HG03342 (cell line): Measurements from ENCODE around the gene MGST3.
"Not testable (repeated sequence)": the region's sequence is repeated elsewhere in the genome, so short reads cannot be mapped to it uniquely, and the experiment has no call there.

ENCODE experiments used
- ATAC-seq: cut with Tn5 transposase; IDR thresholded peaks from one replicate; pipeline ENCODE4 v1.9.1; 2021; ENCODE audit warnings: mild to moderate bottlenecking, moderate library complexity; ENCODE audit not compliant: unreplicated experiment

Gene MGST3

DNA sequence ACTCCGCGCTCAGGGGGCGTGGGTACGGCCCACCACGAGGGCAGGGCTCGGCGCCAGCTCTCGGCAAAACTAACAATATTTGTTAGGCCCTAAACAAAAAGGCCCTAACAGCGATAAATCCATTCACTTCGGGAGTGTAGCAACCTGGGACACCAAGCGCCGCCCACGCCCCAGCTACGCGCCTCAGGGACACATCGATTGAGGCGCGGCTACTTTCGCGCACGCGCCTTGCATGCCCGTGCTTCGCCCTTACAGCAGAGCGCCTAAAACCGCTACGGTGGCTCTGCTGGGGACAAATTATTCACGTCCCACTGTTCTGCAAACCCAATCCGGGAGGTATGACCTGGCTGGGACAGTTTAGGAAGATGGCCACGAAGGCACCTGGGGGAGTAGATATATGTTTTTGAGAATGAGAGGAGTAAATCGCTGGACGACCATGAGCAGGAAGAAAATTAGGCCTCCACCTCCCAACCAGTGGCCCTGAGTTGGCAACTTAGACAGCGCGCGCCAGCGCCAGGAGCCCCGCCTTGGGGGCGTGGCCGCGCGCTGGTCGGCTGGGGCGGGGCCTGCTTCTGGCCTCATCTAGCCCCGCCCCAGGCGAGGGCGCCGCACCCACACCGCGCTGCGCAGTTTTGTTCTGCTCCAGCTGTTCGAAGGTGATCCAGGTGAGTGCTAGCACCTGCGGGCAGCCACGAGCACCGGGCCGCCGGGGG lies at the start of gene MGST3:
Gene MGST3, plus strand, starts transcription at position 606 of the 713 bp plus-strand sequence. CDS start 18,614 bp downstream, outside the sequence.
- peak; percentile 85 for ATAC-seq

- ATAC-seq = no peak
These were observed 49.1 kb upstream of the MGST3 start for GRCh38 chr1:165581926-165582325.

DNA sequence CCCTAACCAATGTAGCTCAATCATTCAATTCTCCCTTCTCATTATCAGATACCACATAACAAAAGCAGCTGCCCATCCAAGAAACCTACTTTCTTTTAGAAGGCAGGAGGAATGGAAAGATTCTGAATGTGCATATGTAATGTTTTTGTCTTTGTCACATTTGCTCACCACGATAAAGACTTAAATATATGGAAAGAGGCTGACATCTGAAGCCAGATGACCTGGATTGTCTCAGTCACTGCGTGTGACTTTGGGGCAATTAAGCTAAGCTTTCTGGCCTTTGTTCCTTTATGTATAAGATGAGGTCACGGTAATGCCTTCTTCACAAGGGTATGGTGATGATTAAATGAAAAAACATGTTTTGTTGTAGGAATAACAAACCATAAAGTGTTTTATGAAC lies 44.6 kb upstream of the MGST3 start:
- no peak for ATAC-seq

DNA sequence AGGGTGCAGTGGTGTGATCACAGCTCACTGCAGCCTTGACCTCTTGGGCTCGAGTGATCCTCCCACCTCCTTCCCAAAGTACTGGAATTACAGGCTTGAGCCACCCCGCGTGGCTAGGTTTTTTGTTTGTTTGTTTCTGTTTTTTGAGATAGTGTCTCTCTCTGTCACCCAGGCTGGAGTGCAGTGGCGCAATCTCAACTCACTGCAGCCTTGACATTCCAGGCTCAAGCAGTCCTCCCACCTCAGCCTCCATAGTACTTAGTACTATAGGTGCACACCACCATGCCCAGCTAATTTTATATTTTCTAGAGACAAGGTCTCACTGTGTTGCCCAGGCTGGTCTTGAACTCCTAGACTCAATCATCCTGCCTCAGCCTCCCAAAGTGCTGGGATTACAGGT lies 39.6 kb upstream of the MGST3 start:
- ATAC-seq = not testable (repeated sequence)

- no peak for ATAC-seq
These were observed 37.9 kb upstream of the MGST3 start for GRCh38 chr1:165592945-165593823.

- no peak for ATAC-seq
These were observed 35.6 kb upstream of the MGST3 start for GRCh38 chr1:165595246-165595938.

GRCh38 chr1:165597883-165598675 lies 33.0 kb upstream of the MGST3 start:
- ATAC-seq = peak; percentile 97

GRCh38 chr1:165598676-165599059 lies 32.4 kb upstream of the MGST3 start:
- ATAC-seq = no peak

- ATAC-seq = no peak
These were observed 30.2 kb upstream of the MGST3 start for GRCh38 chr1:165600793-165601192.

DNA sequence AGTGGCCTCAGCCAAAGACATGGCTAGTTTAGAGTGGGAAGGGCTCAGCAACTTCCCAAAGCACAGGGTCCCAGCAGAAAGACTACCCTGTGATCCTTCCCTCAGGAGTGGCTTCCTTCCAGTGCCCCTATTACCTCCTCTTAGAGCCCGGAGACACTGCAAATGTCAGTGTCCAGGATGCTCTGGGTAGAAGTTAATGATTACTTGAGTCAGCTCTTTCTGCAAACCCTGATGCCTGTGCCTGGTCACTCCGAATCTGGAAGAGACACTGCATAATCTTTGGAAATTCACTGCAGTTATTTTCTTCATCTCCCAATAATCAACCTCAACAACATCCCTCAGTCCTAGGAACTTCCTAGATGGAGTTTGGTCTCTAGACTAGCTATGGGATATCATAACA lies 27.2 kb upstream of the MGST3 start:
- ATAC-seq = no peak

GRCh38 chr1:165605246-165605645 lies 25.8 kb upstream of the MGST3 start:
- ATAC-seq = no peak

DNA sequence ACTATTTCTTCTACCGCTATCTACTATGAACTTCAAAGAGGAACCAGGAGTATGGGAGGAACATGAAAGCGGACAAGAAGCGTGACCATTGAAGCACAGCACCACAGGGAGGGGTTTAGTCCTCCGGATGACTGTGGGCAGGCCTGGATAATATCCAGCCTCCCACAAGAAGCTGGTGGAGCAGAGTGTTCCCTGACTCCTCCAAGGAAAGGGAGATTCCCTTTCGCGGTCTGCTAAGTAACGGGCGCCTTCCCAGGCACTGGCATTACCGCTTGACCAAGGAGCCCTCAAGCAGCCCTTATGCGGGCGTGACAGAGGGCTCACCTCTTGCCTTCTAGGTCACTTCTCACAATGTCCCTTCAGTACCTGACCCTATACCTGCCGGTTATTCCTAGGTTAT lies 24.4 kb upstream of the MGST3 start:
- ATAC-seq = not testable (repeated sequence)

GRCh38 chr1:165610866-165611265 lies 20.2 kb upstream of the MGST3 start:
- no peak for ATAC-seq

GRCh38 chr1:165612062-165612461 lies 19.0 kb upstream of the MGST3 start:
- no peak for ATAC-seq

DNA sequence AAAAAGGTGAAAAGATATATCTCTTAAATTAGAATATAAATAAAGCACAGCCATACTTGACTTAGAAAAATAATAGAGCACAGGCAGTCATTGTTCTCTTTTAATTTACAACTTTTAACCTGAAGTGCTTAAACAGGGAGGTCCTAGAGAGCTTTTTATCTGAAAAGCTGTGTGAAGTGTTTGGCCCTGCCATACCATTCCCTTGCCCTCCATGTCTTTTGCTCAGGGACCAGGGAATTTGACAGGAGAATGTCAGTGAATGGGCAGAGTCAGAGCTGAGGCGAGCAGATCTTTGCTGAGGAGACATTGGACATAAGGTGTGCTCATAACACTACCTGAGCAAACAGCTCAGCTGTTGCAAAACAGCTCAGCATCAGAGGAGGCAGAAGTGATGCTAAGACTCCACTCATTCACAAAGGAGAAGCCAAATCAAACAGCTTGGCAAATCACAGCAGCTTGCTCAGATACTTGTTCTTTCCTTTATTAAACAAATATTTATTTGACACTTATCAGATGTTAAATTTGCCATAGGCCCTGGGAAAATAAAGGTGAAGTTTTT lies 14.9 kb upstream of the MGST3 start:
- ATAC-seq = no peak

DNA sequence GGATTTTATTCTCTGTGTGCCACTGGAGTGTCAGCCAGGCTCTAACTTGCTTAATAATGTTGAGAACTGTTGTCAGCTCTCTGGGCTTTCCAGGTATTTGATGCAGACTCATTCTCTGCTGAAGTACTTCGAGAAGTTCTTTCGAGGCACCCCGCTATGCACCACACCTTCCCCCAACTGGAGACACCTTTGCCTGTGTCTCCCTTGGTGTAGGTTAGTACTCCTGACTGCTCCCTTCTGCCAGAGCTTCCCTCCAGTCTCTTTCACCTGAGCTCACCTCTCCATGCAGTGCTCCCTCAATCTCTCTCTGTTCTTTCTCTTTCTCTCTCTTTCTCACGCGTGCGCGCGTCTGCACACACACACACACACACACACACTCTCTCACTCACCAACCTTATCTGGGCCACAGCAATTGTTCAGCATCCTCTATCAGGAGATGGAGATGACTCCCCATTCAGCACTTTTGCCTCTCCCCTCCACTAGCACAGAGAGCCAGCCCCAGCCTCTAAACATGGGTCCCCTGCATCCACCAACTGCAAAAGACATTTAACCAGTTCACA lies 14.0 kb upstream of the MGST3 start:
- ATAC-seq = no peak

DNA sequence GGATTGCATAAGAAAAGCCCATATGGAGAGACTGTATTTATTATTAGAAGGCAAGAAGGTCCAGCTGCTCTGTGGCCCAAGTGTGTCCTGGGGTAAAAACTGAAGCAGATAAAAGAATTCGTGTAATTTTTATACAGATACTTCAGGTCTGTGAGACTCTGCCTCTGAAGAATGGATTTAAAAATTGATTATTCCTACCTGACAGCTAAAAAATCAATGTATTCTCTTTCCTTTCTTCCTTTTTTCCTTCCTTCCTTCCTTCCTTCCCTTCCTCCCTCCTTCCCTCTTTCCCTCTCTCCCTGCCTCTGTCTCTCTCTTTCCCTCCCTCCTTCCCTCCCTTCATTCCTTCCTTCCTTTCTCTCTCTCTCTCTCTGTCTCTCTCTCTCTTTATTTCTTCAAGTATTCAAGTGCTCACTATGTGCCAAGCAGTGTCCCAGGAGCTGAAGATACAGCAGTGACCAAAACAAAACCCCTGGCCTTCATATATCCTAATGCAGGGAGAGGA lies 11.3 kb upstream of the MGST3 start:
- ATAC-seq = no peak

DNA sequence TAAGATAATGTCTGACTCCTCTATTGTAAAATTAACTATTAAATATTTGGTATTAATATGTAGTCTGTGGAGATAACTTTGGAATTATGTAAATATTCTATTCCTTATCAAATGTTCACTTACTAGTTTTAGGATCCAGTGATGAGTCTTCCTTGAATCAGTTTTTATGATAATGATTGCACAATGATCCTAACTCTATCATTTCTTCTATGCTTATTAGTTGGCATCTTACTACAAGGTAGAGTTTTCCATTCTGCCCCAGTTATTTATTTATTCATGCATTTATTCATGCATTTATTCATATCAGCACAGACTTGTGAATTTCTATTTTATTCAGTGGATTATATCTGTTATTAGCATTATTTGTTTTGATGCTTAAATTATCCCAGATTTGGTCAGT lies 7.4 kb upstream of the MGST3 start:
- ATAC-seq = no peak

DNA sequence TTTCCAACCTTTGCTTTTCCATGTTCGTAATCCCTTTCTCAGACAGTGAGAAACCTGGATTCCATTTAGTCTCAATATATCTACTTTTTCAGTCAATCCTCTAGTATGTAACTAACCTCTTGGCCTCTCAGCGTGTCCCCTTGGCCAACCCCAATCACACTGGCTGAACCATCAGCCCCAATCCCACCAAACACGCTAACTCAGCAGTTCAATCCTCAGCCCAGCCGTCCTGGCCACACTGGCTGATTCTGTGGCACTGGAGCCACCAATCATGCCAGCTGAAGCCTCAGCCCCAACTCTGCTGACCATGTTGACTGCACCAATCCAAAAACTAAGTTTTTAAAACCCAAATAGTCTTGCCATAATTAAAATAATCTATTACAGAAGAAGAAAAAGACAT lies 6.6 kb upstream of the MGST3 start:
- ATAC-seq = no peak
